A673 (cell line): ENCODE data around the gene BNC2.

Experiments used
- EZH2 ChIP-seq: fragments of 200-600 bp; sonication (generic); IDR thresholded peaks from 2 replicates; pipeline ENCODE4 v1.6.1; 2017; ENCODE audit warnings: borderline replicate concordance, low read depth, mild to moderate bottlenecking, mixed read lengths, antibody characterized with exemption, low read length; ENCODE audit not compliant: poor library complexity, severe bottlenecking
- TF ChIP-seq, protein P1 (sequence below): fragments of 300-800, 200-600 bp; sonication (generic); conservative IDR thresholded peaks from 2 replicates; pipeline ENCODE4 v1.5.1; 2017; ENCODE audit warnings: low read depth, mild to moderate bottlenecking, antibody characterized with exemption, low read length, moderate library complexity, mixed read lengths

- TF ChIP-seq, protein P1, sequence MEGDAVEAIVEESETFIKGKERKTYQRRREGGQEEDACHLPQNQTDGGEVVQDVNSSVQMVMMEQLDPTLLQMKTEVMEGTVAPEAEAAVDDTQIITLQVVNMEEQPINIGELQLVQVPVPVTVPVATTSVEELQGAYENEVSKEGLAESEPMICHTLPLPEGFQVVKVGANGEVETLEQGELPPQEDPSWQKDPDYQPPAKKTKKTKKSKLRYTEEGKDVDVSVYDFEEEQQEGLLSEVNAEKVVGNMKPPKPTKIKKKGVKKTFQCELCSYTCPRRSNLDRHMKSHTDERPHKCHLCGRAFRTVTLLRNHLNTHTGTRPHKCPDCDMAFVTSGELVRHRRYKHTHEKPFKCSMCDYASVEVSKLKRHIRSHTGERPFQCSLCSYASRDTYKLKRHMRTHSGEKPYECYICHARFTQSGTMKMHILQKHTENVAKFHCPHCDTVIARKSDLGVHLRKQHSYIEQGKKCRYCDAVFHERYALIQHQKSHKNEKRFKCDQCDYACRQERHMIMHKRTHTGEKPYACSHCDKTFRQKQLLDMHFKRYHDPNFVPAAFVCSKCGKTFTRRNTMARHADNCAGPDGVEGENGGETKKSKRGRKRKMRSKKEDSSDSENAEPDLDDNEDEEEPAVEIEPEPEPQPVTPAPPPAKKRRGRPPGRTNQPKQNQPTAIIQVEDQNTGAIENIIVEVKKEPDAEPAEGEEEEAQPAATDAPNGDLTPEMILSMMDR: no peak
- TF ChIP-seq EZH2: no peak
Measured at GRCh38 chr9:16543686-16544085, 326.8 kb downstream of the BNC2 start.
